ENCODE measurements around the gene TMEM220. TPM values are rescaled to one million over a fixed set of nuclear protein-coding genes. Genes with fewer than 3 reads are reported as not detected.
A peak's percentile ranks its signal among the peaks of the same experiment; 100 is the strongest.

The TMEM220 gene
- total and polyA plus RNA-seq, 5 donors from 2014 or later = 0.15 to 3.1 (median 2.0) TPM

GRCh38 chr17:10727192-10727591 is 2.6 kb downstream of the TMEM220 start:
- Mint-ChIP-seq H3K4me1 (peaks cover 0 to 13% (median 1%) of the 10 kb centered on the region in 4 donors), H3K27ac (no peak overlapping the region), H3K27me3 (peaks cover 36% of the 10 kb centered on the region), H3K36me3 (no peaks in the 10 kb centered on the region), H3K9me3 (peaks cover 0 to 5% (median 0%) of the 10 kb centered on the region in 7 donors), H3K4me3 (peak overlapping the region in 1 of 4 donors; percentile 39)
- H3K36me3 ChIP-seq (ENCODE audit: control insufficient read depth, insufficient read depth, low read length) = no peaks in the 10 kb centered on the region
- no peak for ATAC-seq (ENCODE audit: low read depth in 2 of 2)
- no peak overlapping the region for H3K27ac ChIP-seq (ENCODE audit: insufficient read depth, low read length, poor library complexity, severe bottlenecking)
- H3K9me3 ChIP-seq (ENCODE audit: control insufficient read depth in 2 of 2, low read length in 2 of 2) = no peaks in the 10 kb centered on the region
- peaks cover 5% of the 10 kb centered on the region for H3K4me1 ChIP-seq (ENCODE audit: control insufficient read depth, insufficient read depth, low read length, poor library complexity, severe bottlenecking)
- H3K4me3 ChIP-seq (ENCODE audit: low read depth, low read length) = no peak overlapping the region
- DNase-seq = no peak
- H3K27me3 ChIP-seq (ENCODE audit: control insufficient read depth, insufficient read depth, low read length) = peaks cover under 1% of the 10 kb centered on the region

GRCh38 chr17:10726196-10726595 is 3.6 kb downstream of the TMEM220 start:
- Mint-ChIP-seq H3K36me3 (no peaks in the 10 kb centered on the region), H3K4me1 (peaks cover 0 to 13% (median 1%) of the 10 kb centered on the region in 4 donors), H3K4me3 (no peak overlapping the region), H3K9me3 (peaks cover 0 to 5% (median 0%) of the 10 kb centered on the region in 7 donors), H3K27me3 (peaks cover 28% of the 10 kb centered on the region), H3K27ac (no peak overlapping the region)
- Histone ChIP-seq H3K36me3 (ENCODE audit: control insufficient read depth, insufficient read depth, low read length) (no peaks in the 10 kb centered on the region), H3K27ac (ENCODE audit: insufficient read depth, low read length, poor library complexity, severe bottlenecking) (no peak overlapping the region), H3K27me3 (ENCODE audit: control insufficient read depth, insufficient read depth, low read length) (no peaks in the 10 kb centered on the region), H3K4me3 (ENCODE audit: low read depth, low read length) (no peak overlapping the region), H3K9me3 (ENCODE audit: control insufficient read depth in 2 of 2, low read length in 2 of 2) (no peaks in the 10 kb centered on the region), H3K4me1 (ENCODE audit: control insufficient read depth, insufficient read depth, low read length, poor library complexity, severe bottlenecking) (peaks cover 5% of the 10 kb centered on the region)
- DNase-seq (no peak), ATAC-seq (ENCODE audit: low read depth in 2 of 2) (no peak)

- peaks cover 0 to 7% (median 0%) of the 10 kb centered on the region in 4 donors for H3K4me1 Mint-ChIP-seq
- Histone ChIP-seq H3K4me3 (ENCODE audit: low read depth, low read length) (no peak overlapping the region), H3K27me3 (ENCODE audit: control insufficient read depth, insufficient read depth, low read length) (no peaks in the 10 kb centered on the region), H3K36me3 (ENCODE audit: control insufficient read depth, insufficient read depth, low read length) (no peaks in the 10 kb centered on the region), H3K9me3 (ENCODE audit: control insufficient read depth in 2 of 2, low read length in 2 of 2) (no peaks in the 10 kb centered on the region), H3K4me1 (ENCODE audit: control insufficient read depth, insufficient read depth, low read length, poor library complexity, severe bottlenecking) (peaks cover under 1% of the 10 kb centered on the region), H3K27ac (ENCODE audit: insufficient read depth, low read length, poor library complexity, severe bottlenecking) (no peak overlapping the region)
- peaks cover 0 to 2% (median 0%) of the 10 kb centered on the region in 7 donors for H3K9me3 Mint-ChIP-seq
- peaks cover 20% of the 10 kb centered on the region for H3K27me3 Mint-ChIP-seq
- DNase-seq (no peak), ATAC-seq (ENCODE audit: low read depth in 2 of 2) (no peak)
- no peaks in the 10 kb centered on the region for H3K36me3 Mint-ChIP-seq
- H3K27ac Mint-ChIP-seq = no peak overlapping the region
- H3K4me3 Mint-ChIP-seq = no peak overlapping the region
These were observed 4.6 kb downstream of the TMEM220 start for GRCh38 chr17:10725262-10725661.

GRCh38 chr17:10724546-10725195 is 5.2 kb downstream of the TMEM220 start:
- Mint-ChIP-seq H3K27ac (no peak overlapping the region), H3K9me3 (peaks cover 0 to 2% (median 0%) of the 10 kb centered on the region in 7 donors), H3K36me3 (no peaks in the 10 kb centered on the region), H3K4me1 (peaks cover 0 to 4% (median 0%) of the 10 kb centered on the region in 4 donors), H3K4me3 (no peak overlapping the region), H3K27me3 (peaks cover 18% of the 10 kb centered on the region)
- Histone ChIP-seq H3K27me3 (ENCODE audit: control insufficient read depth, insufficient read depth, low read length) (no peaks in the 10 kb centered on the region), H3K27ac (ENCODE audit: insufficient read depth, low read length, poor library complexity, severe bottlenecking) (no peak overlapping the region), H3K4me1 (ENCODE audit: control insufficient read depth, insufficient read depth, low read length, poor library complexity, severe bottlenecking) (no peaks in the 10 kb centered on the region), H3K36me3 (ENCODE audit: control insufficient read depth, insufficient read depth, low read length) (no peaks in the 10 kb centered on the region), H3K9me3 (ENCODE audit: control insufficient read depth in 2 of 2, low read length in 2 of 2) (no peaks in the 10 kb centered on the region), H3K4me3 (ENCODE audit: low read depth, low read length) (no peak overlapping the region)
- ATAC-seq (ENCODE audit: low read depth in 2 of 2) (no peak), DNase-seq (no peak)

GRCh38 chr17:10718547-10718946 is 11.3 kb downstream of the TMEM220 start:
- H3K9me3 Mint-ChIP-seq = peaks cover 0 to 2% (median 0%) of the 10 kb centered on the region in 7 donors
- H3K4me1 Mint-ChIP-seq = peaks cover 0 to 7% (median 0%) of the 10 kb centered on the region in 4 donors

GRCh38 chr17:10716218-10716617 is 13.6 kb downstream of the TMEM220 start:
- Mint-ChIP-seq H3K9me3 (no peaks in the 10 kb centered on the region), H3K27ac (peak overlapping the region in 1 of 3 donors; percentile 10), H3K4me3 (no peak overlapping the region), H3K36me3 (peaks cover 28% of the 10 kb centered on the region), H3K4me1 (peaks cover 0 to 7% (median 0%) of the 10 kb centered on the region in 4 donors), H3K27me3 (no peaks in the 10 kb centered on the region)
- H3K27me3 ChIP-seq (ENCODE audit: control insufficient read depth, insufficient read depth, low read length) = no peaks in the 10 kb centered on the region
- DNase-seq (no peak), ATAC-seq (ENCODE audit: low read depth in 2 of 2) (no peak)
- H3K27ac ChIP-seq (ENCODE audit: insufficient read depth, low read length, poor library complexity, severe bottlenecking) = no peak overlapping the region
- peaks cover 20% of the 10 kb centered on the region for H3K36me3 ChIP-seq (ENCODE audit: control insufficient read depth, insufficient read depth, low read length)
- no peaks in the 10 kb centered on the region for H3K9me3 ChIP-seq (ENCODE audit: control insufficient read depth in 2 of 2, low read length in 2 of 2)
- no peak overlapping the region for H3K4me3 ChIP-seq (ENCODE audit: low read depth, low read length)
- no peaks in the 10 kb centered on the region for H3K4me1 ChIP-seq (ENCODE audit: control insufficient read depth, insufficient read depth, low read length, poor library complexity, severe bottlenecking)

More at GRCh38 chr17:10718547-10718946, 11.3 kb downstream of the TMEM220 start:
- DNase-seq = no peak
- Histone ChIP-seq H3K36me3 (ENCODE audit: control insufficient read depth, insufficient read depth, low read length) (peaks cover 3% of the 10 kb centered on the region), H3K27ac (ENCODE audit: insufficient read depth, low read length, poor library complexity, severe bottlenecking) (no peak overlapping the region), H3K4me3 (ENCODE audit: low read depth, low read length) (no peak overlapping the region), H3K4me1 (ENCODE audit: control insufficient read depth, insufficient read depth, low read length, poor library complexity, severe bottlenecking) (no peaks in the 10 kb centered on the region), H3K9me3 (ENCODE audit: control insufficient read depth in 2 of 2, low read length in 2 of 2) (no peaks in the 10 kb centered on the region), H3K27me3 (ENCODE audit: control insufficient read depth, insufficient read depth, low read length) (no peaks in the 10 kb centered on the region)
- Mint-ChIP-seq H3K4me3 (no peak overlapping the region), H3K27ac (no peak overlapping the region), H3K27me3 (no peaks in the 10 kb centered on the region), H3K36me3 (peaks cover 12% of the 10 kb centered on the region)
- ATAC-seq (ENCODE audit: low read depth in 2 of 2) = no peak

- no peaks in the 10 kb centered on the region for H3K4me1 ChIP-seq (ENCODE audit: control insufficient read depth, insufficient read depth, low read length, poor library complexity, severe bottlenecking)
- peaks cover 43% of the 10 kb centered on the region for H3K36me3 Mint-ChIP-seq
- H3K9me3 ChIP-seq (ENCODE audit: control insufficient read depth in 2 of 2, low read length in 2 of 2) = no peaks in the 10 kb centered on the region
- H3K27me3 Mint-ChIP-seq = no peaks in the 10 kb centered on the region
- ATAC-seq (ENCODE audit: low read depth in 2 of 2) = no peak
- no peak overlapping the region for H3K27ac Mint-ChIP-seq
- H3K27ac ChIP-seq (ENCODE audit: insufficient read depth, low read length, poor library complexity, severe bottlenecking) = no peak overlapping the region
- no peaks in the 10 kb centered on the region for H3K9me3 Mint-ChIP-seq
- no peak overlapping the region for H3K4me3 Mint-ChIP-seq
- peaks cover 48% of the 10 kb centered on the region for H3K36me3 ChIP-seq (ENCODE audit: control insufficient read depth, insufficient read depth, low read length)
- no peaks in the 10 kb centered on the region for H3K27me3 ChIP-seq (ENCODE audit: control insufficient read depth, insufficient read depth, low read length)
- no peak overlapping the region for H3K4me3 ChIP-seq (ENCODE audit: low read depth, low read length)
- no peak for DNase-seq
- H3K4me1 Mint-ChIP-seq = peaks cover 4 to 10% (median 9%) of the 10 kb centered on the region in 4 donors
These were observed 16.5 kb downstream of the TMEM220 start for GRCh38 chr17:10713318-10713717.

GRCh38 chr17:10705727-10706126 is 24.1 kb downstream of the TMEM220 start:
- no peaks in the 10 kb centered on the region for H3K27me3 Mint-ChIP-seq
- peaks cover 42 to 65% (median 54%) of the 10 kb centered on the region in 4 donors for H3K4me1 Mint-ChIP-seq
- H3K27ac Mint-ChIP-seq = peak overlapping the region in 2 of 3 donors; percentile 8 to 11
- Histone ChIP-seq H3K27me3 (ENCODE audit: control insufficient read depth, insufficient read depth, low read length) (no peaks in the 10 kb centered on the region), H3K36me3 (ENCODE audit: control insufficient read depth, insufficient read depth, low read length) (peaks cover 55% of the 10 kb centered on the region), H3K4me1 (ENCODE audit: control insufficient read depth, insufficient read depth, low read length, poor library complexity, severe bottlenecking) (peaks cover 23% of the 10 kb centered on the region), H3K27ac (ENCODE audit: insufficient read depth, low read length, poor library complexity, severe bottlenecking) (no peak overlapping the region), H3K9me3 (ENCODE audit: control insufficient read depth in 2 of 2, low read length in 2 of 2) (no peaks in the 10 kb centered on the region), H3K4me3 (ENCODE audit: low read depth, low read length) (no peak overlapping the region)
- no peak overlapping the region for H3K4me3 Mint-ChIP-seq
- peaks cover 25% of the 10 kb centered on the region for H3K36me3 Mint-ChIP-seq
- ATAC-seq (ENCODE audit: low read depth in 2 of 2) = no peak
- no peaks in the 10 kb centered on the region for H3K9me3 Mint-ChIP-seq
- DNase-seq = no peak

All from CD4-positive, CD25-positive, alpha-beta regulatory T cell (primary cell).